Measurements from ENCODE around the gene TMEM196.

The TMEM196 gene

GRCh38 chr7:19772841-19773760 is at the start of gene TMEM196:
TMEM196 (minus strand) TSS chr7:19773617; CDS start chr7:19772696, 921 bp downstream.
- peak in 20 of 51 donors; percentile 2 to 79 (median 23) for DNase-seq

GRCh38 chr7:19816128-19816527 is 42.7 kb upstream of the TMEM196 start:
- no peak for DNase-seq

- no peak for DNase-seq
Measured at GRCh38 chr7:19815546-19815945, 42.1 kb upstream of the TMEM196 start.

GRCh38 chr7:19814776-19815175 is 41.4 kb upstream of the TMEM196 start:
- DNase-seq, result no peak

GRCh38 chr7:19811386-19811785 is 38.0 kb upstream of the TMEM196 start:
- no peak for DNase-seq

- DNase-seq, result no peak
Measured at GRCh38 chr7:19798986-19799385, 25.6 kb upstream of the TMEM196 start.

GRCh38 chr7:19783541-19783940 is 10.1 kb upstream of the TMEM196 start:
- DNase-seq, result no peak

- no peak for DNase-seq
Measured at GRCh38 chr7:19776981-19777380, 3.6 kb upstream of the TMEM196 start.

GRCh38 chr7:19775578-19775977 is 2.2 kb upstream of the TMEM196 start:
- no peak for DNase-seq

GRCh38 chr7:19772306-19772705 is 1.1 kb downstream of the TMEM196 start:
- peak in 3 of 51 donors; percentile 4 to 27 (median 15) for DNase-seq

- no peak for DNase-seq
Measured at GRCh38 chr7:19762631-19763030, 10.8 kb downstream of the TMEM196 start.

GRCh38 chr7:19754521-19755116 is 18.8 kb downstream of the TMEM196 start:
- no peak for DNase-seq

- no peak for DNase-seq
Measured at GRCh38 chr7:19752020-19752419, 21.4 kb downstream of the TMEM196 start.

- no peak for DNase-seq
Measured at GRCh38 chr7:19749658-19750057, 23.8 kb downstream of the TMEM196 start.

- no peak for DNase-seq
Measured at GRCh38 chr7:19747740-19748339, 25.6 kb downstream of the TMEM196 start.

GRCh38 chr7:19744075-19744474 is 29.3 kb downstream of the TMEM196 start:
- no peak for DNase-seq

- no peak for DNase-seq
Measured at GRCh38 chr7:19728716-19729115, 44.7 kb downstream of the TMEM196 start.

GRCh38 chr7:19725770-19726169 is 47.6 kb downstream of the TMEM196 start:
- DNase-seq, result no peak

GRCh38 chr7:19715499-19715898 is 57.9 kb downstream of the TMEM196 start:
- DNase-seq, result no peak

GRCh38 chr7:19713676-19714075 is 59.7 kb downstream of the TMEM196 start:
- DNase-seq, result peak in 9 of 51 donors; percentile 1 to 34 (median 14)

GRCh38 chr7:19709249-19709578 is 64.2 kb downstream of the TMEM196 start:
- peak in 3 of 51 donors; percentile 4 to 78 (median 38) for DNase-seq
